ENCODE measurements around the gene SUN3. TPM values are rescaled to one million over a fixed set of nuclear protein-coding genes. Genes with fewer than 3 reads are reported as not detected.

Gene SUN3
- total RNA-seq, 1 donor = not detected

- no peak for DNase-seq (ENCODE audit: low read depth)
- no peak overlapping the region for H3K4me3 ChIP-seq (ENCODE audit: low read depth, low read length)
- no peak for TF ChIP-seq CTCF (IDR thresholded peaks at IDR 0.05; ENCODE audit: insufficient read depth, low read length)
Observed at GRCh38 chr7:47938574-47939165, 90.2 kb downstream of the SUN3 start.

GRCh38 chr7:47937711-47938573 is 91.0 kb downstream of the SUN3 start:
- no peak for TF ChIP-seq CTCF (IDR thresholded peaks at IDR 0.05; ENCODE audit: insufficient read depth, low read length)
- no peak for DNase-seq (ENCODE audit: low read depth)
- H3K4me3 ChIP-seq (ENCODE audit: low read depth, low read length) = no peak overlapping the region

Other genes starting within 250 kb of the SUN3 start
- under 0.01 TPM in 2 replicates for gene PKD1L1, start 80.6 kb downstream of the SUN3 start, total RNA-seq (ENCODE audit: low replicate concordance)
- gene HUS1, start 49.5 kb downstream of the SUN3 start, total RNA-seq (ENCODE audit: low replicate concordance) = 8.6 and 28.6 TPM in 2 replicates
- gene C7orf57, start 6.4 kb upstream of the SUN3 start, total RNA-seq (ENCODE audit: low replicate concordance) = 0.09 TPM in 1 of 2 replicates, not detected in the other
- 3.5 and 12.4 TPM in 2 replicates for gene UPP1, start 60.2 kb upstream of the SUN3 start, total RNA-seq (ENCODE audit: low replicate concordance)
- 0.54 TPM in 1 of 2 replicates, not detected in the other for gene ABCA13, start 142.4 kb upstream of the SUN3 start, total RNA-seq (ENCODE audit: low replicate concordance)